H9 (cell line): Measurements from ENCODE around the gene TCHH. TPM values are rescaled to one million over a fixed set of nuclear protein-coding genes. Genes with fewer than 3 reads are reported as not detected.

Source experiments
- DNase-seq: peaks from one replicate; pipeline ENCODE4 v3.0.0-alpha.2; 2017
- H2AFZ ChIP-seq: one replicate; pipeline ENCODE4 v1.6.1; 2013; ENCODE audit warnings: mild to moderate bottlenecking, low read length, control low read depth, moderate library complexity
- H2AK5ac ChIP-seq: 2 replicates; pipeline ENCODE4 v1.6.1; 2013; ENCODE audit warnings: low read length, control low read depth, mixed read lengths; ENCODE audit not compliant: insufficient read length
- H2BK120ac ChIP-seq: one replicate; pipeline ENCODE4 v1.6.1; 2013; ENCODE audit warnings: low read depth, mild to moderate bottlenecking, low read length, control low read depth, inconsistent platforms; ENCODE audit not compliant: poor library complexity, severe bottlenecking
- H2BK12ac ChIP-seq: 2 replicates; pipeline ENCODE4 v1.6.1; 2013; ENCODE audit warnings: low read length, control low read depth, mixed read lengths, low read depth; ENCODE audit not compliant: insufficient read length
- H2BK15ac ChIP-seq: 2 replicates; pipeline ENCODE4 v1.6.1; 2013; ENCODE audit warnings: low read depth, low read length, control low read depth
- H2BK20ac ChIP-seq: one replicate; pipeline ENCODE4 v1.6.1; 2013; ENCODE audit warnings: low read depth, mild to moderate bottlenecking, low read length, control low read depth, inconsistent platforms; ENCODE audit not compliant: poor library complexity, severe bottlenecking
- H2BK5ac ChIP-seq: 2 replicates; pipeline ENCODE4 v1.6.1; 2013; ENCODE audit warnings: low read length, control low read depth, mixed read lengths; ENCODE audit not compliant: insufficient read length
- H3K14ac ChIP-seq: 2 replicates; pipeline ENCODE4 v1.6.1; 2013; ENCODE audit warnings: low read length, control low read depth; ENCODE audit not compliant: insufficient read depth
- H3K18ac ChIP-seq: 2 replicates; pipeline ENCODE4 v1.6.1; 2013; ENCODE audit warnings: low read depth, mild to moderate bottlenecking, mixed read lengths, low read length, control low read depth; ENCODE audit not compliant: insufficient read length
- H3K23ac ChIP-seq: 2 replicates; pipeline ENCODE4 v1.6.1; 2013; ENCODE audit warnings: low read length, control low read depth, mixed read lengths, low read depth; ENCODE audit not compliant: insufficient read length
- H3K23me2 ChIP-seq: 2 replicates; pipeline ENCODE4 v1.6.1; 2013; ENCODE audit warnings: low read depth, mild to moderate bottlenecking, mixed read lengths, low read length, control low read depth; ENCODE audit not compliant: insufficient read length, poor library complexity, severe bottlenecking
- H3K27ac ChIP-seq: 2 replicates; pipeline ENCODE4 v1.5.1; 2013; ENCODE audit warnings: low read length, control low read depth, mixed read lengths, low read depth; ENCODE audit not compliant: insufficient read length
- H3K27me3 ChIP-seq: 2 replicates; pipeline ENCODE4 v1.6.1; 2013; ENCODE audit warnings: low read length, control low read depth, inconsistent platforms; ENCODE audit not compliant: insufficient read depth
- H3K4ac ChIP-seq: 2 replicates; pipeline ENCODE4 v1.6.1; 2013; ENCODE audit warnings: low read depth, mild to moderate bottlenecking, control low read depth, inconsistent platforms, low read length, moderate library complexity
- H3K4me1 ChIP-seq: 2 replicates; pipeline ENCODE4 v1.6.1; 2013; ENCODE audit warnings: low read length, control low read depth, inconsistent platforms; ENCODE audit not compliant: insufficient read depth
- H3K4me2 ChIP-seq: 2 replicates; pipeline ENCODE4 v1.6.1; 2013; ENCODE audit warnings: low read length, control low read depth, mixed read lengths; ENCODE audit not compliant: insufficient read length, insufficient read depth
- H3K56ac ChIP-seq: 2 replicates; pipeline ENCODE4 v1.6.1; 2013; ENCODE audit warnings: low read depth, mild to moderate bottlenecking, mixed read lengths, low read length, control low read depth; ENCODE audit not compliant: insufficient read length
- H3K79me1 ChIP-seq: 2 replicates; pipeline ENCODE4 v1.6.1; 2013; ENCODE audit warnings: low read depth, mild to moderate bottlenecking, moderate library complexity, low read length, control low read depth, inconsistent platforms; ENCODE audit not compliant: insufficient read depth, poor library complexity, severe bottlenecking
- H3K79me2 ChIP-seq: 2 replicates; pipeline ENCODE4 v1.6.1; 2013; ENCODE audit warnings: low read length, control low read depth, inconsistent platforms; ENCODE audit not compliant: insufficient read depth
- H3K9ac ChIP-seq: 2 replicates; pipeline ENCODE4 v1.6.1; 2013; ENCODE audit warnings: low read length, control low read depth, mixed read lengths; ENCODE audit not compliant: insufficient read length; ENCODE audit errors: extremely low read depth
- H3K9me3 ChIP-seq: one replicate; pipeline ENCODE4 v1.6.1; 2013; ENCODE audit warnings: low read depth, low read length, inconsistent platforms; ENCODE audit not compliant: control insufficient read depth
- H3T11ph ChIP-seq: one replicate; pipeline ENCODE4 v1.6.1; 2013; ENCODE audit warnings: mild to moderate bottlenecking, low read length, control low read depth, inconsistent platforms
- H4K20me1 ChIP-seq: one replicate; pipeline ENCODE4 v1.6.1; 2013; ENCODE audit not compliant: control insufficient read depth, insufficient read length, insufficient read depth
- H4K5ac ChIP-seq: 2 replicates; pipeline ENCODE4 v1.6.1; 2013; ENCODE audit warnings: low read depth, mild to moderate bottlenecking, mixed read lengths, low read length, control low read depth; ENCODE audit not compliant: insufficient read length
- H4K8ac ChIP-seq: replicated peaks from 2 replicates; pipeline ENCODE4 v1.6.1; 2013; ENCODE audit warnings: low read length, control low read depth, mixed read lengths, low read depth; ENCODE audit not compliant: insufficient read length
- H4K91ac ChIP-seq: 2 replicates; pipeline ENCODE4 v1.6.1; 2013; ENCODE audit warnings: low read depth, mild to moderate bottlenecking, moderate library complexity, mixed read lengths, low read length, control low read depth; ENCODE audit not compliant: insufficient read length
- H3K27ac Mint-ChIP-seq, 3 experiments: 2 replicates in 2 of 3; 3 replicates in 1 of 3; pipeline ENCODE4 v1.8.0; 2020 to 2021; ENCODE audit warnings: mixed read lengths in 3 of 3, mild to moderate bottlenecking in 1 of 3, moderate library complexity in 1 of 3
- H3K27me3 Mint-ChIP-seq: 2 replicates; pipeline ENCODE4 v1.8.0; 2021; ENCODE audit warnings: low read depth, mild to moderate bottlenecking, moderate library complexity, mixed read lengths
- H3K36me3 Mint-ChIP-seq, 3 experiments: 2 replicates in 2 of 3; 3 replicates in 1 of 3; pipeline ENCODE4 v1.8.0; 2020 to 2021; ENCODE audit warnings: low read depth in 3 of 3, mixed read lengths in 3 of 3; ENCODE audit not compliant: insufficient read depth in 1 of 3
- H3K4me1 Mint-ChIP-seq, 2 experiments: 2 replicates each; pipeline ENCODE4 v1.8.0; 2020; ENCODE audit warnings: mixed read lengths in 2 of 2
- H3K4me3 Mint-ChIP-seq, 2 experiments: 2 replicates in 1 of 2; 3 replicates in 1 of 2; pipeline ENCODE4 v1.8.0; 2020 to 2021; ENCODE audit warnings: mild to moderate bottlenecking in 2 of 2, mixed read lengths in 2 of 2, moderate library complexity in 1 of 2
- H3K9me3 Mint-ChIP-seq, 2 experiments: 2 replicates in 1 of 2; 3 replicates in 1 of 2; pipeline ENCODE4 v1.8.0; 2020; ENCODE audit warnings: mild to moderate bottlenecking in 2 of 2, mixed read lengths in 2 of 2, moderate library complexity in 1 of 2
- CTCF ChIP-seq: fragments of 200-600 bp; sonication (generic); conservative IDR thresholded peaks from 3 replicates; pipeline ENCODE4 v1.8.0; 2021; ENCODE audit warnings: antibody characterized with exemption, mild to moderate bottlenecking
- WGBS: extraction: QIAGEN DNeasy Blood & Tissue Kit; methylation state at CpG from one replicate; pipeline ENCODE4 v1.1.7; 2013; ENCODE audit warnings: missing lambda C conversion rate, low lambda C conversion rate, mixed read lengths; ENCODE audit not compliant: insufficient read length; ENCODE audit errors: extremely low coverage; 5-methylcytosine and 5-hydroxymethylcytosine counted together
- total RNA-seq: library from RNA; stranded (reverse); gene quantifications from 2 replicates; pipeline ENCODE4 v1.2.1, GENCODE V29; 2021

The TCHH gene
- total RNA-seq, 1 experiment from 2014 or later = not detected

GRCh38 chr1:152148051-152148450 is 32.8 kb upstream of the TCHH start:
- Mint-ChIP-seq H3K27ac (no peak overlapping the region; a peak in 1 of 7 replicates), H3K4me3 (no peak overlapping the region), H3K4me1 (no peaks in the 10 kb centered on the region), H3K9me3 (peaks cover 84 to 86% of the 10 kb centered on the region in 2 experiments), H3K36me3 (peaks cover 0 to 23% (median 7%) of the 10 kb centered on the region in 3 experiments; a peak in 5 of 7 replicates), H3K27me3 (peaks cover 5% of the 10 kb centered on the region)
- Histone ChIP-seq H4K8ac (no peak overlapping the region), H4K5ac (no peak overlapping the region), H3K79me2 (no peaks in the 10 kb centered on the region), H3K23ac (no peak overlapping the region), H4K20me1 (no peaks in the 10 kb centered on the region), H2BK20ac (no peak overlapping the region), H3K23me2 (no peaks in the 10 kb centered on the region), H2AFZ (no peak overlapping the region), H3K27ac (no peak overlapping the region), H2BK5ac (no peak overlapping the region), H3K27me3 (no peaks in the 10 kb centered on the region; the same call in 1 of the 2 replicates), H3K4me2 (no peak overlapping the region), H2BK15ac (no peak overlapping the region), H3K9me3 (peaks cover 64% of the 10 kb centered on the region), H3K56ac (no peak overlapping the region), H2BK120ac (no peak overlapping the region), H3K14ac (no peak overlapping the region), H2AK5ac (no peak overlapping the region), H3K4me1 (no peaks in the 10 kb centered on the region), H2BK12ac (no peak overlapping the region), H3K4ac (no peak overlapping the region), H3K18ac (no peak overlapping the region), H3K9ac (no peak overlapping the region), H4K91ac (no peak overlapping the region), H3K79me1 (no peaks in the 10 kb centered on the region), H3T11ph (no peak overlapping the region)
- no peak for TF ChIP-seq CTCF
- no peak for DNase-seq
- WGBS = no CpG with 5 or more reads among the region's 3 CpGs
